HL-60/S4 treated with phorbol 12-myristate 13-acetate at 8.2 ng/mL for 4 days and 3 days (cell line): Measurements from ENCODE around the gene STON2.

Source experiments
- in situ Hi-C: fragments of 300-500 bp; cut with MboI; formaldehyde crosslinking; loops from 2 replicates; pipeline ENCODE4 v1.15.0; 2022; ENCODE audit warnings: low sequenced_read_pairs

Gene STON2

GRCh38 chr14:81305065-81305464 is 95.1 kb downstream of the STON2 start:
- in situ Hi-C loops, result no loop called here

DNA sequence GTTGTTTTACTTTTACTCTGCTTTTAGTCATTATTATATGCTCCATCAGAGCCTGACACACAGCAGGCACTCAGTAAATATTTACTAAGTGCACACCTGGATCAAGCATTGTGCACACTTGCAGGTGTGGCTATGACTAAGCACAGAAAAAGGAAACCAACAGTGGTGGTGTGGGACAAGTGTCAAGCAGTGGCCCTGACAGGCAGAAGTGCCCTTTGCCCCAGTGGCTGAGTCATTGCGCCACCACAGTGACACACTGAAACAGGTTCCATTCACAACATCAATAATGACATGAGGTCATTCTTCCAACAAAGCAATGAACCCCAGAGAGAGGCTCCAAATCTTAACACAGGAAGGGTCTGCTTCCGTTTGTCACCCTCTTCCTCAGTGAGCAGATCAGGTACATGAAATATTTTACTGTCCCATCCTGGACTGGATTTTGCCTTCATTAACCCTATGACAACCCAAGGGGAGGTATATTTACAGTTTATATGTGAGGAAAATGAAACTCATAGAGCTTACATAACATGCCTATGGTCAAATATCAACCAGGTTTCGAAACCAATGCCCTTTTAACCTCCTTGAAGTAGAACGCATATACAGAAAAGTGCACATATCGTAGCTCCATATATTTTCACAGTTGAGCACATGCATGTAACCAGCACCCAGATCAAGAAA is 96.7 kb downstream of the STON2 start:
- in situ Hi-C loops, result no loop called here

DNA sequence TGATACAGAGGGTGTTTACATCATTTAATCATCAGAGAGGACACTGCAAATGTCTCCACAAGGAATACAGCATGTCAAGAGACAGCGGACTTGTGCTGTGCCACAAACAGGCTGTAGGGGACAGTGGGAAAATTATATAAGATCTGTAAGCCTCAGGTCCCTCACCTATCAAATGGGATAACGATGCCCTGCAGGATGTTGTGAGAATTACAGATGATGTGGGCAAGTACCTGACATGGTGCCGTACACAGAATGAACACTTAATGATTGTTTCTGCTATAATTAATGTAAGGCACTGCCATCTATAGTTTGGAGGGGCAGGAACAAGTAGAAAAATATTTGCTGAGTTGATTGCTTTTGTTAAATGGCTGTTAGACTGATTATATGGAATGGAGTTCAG is 97.5 kb downstream of the STON2 start:
- in situ Hi-C loops, result no loop called here

- in situ Hi-C loops, result no loop called here
These were observed 98.3 kb downstream of the STON2 start for GRCh38 chr14:81301813-81302212.

- in situ Hi-C loops, result no loop called here
These were observed 98.8 kb downstream of the STON2 start for GRCh38 chr14:81301371-81301770.

GRCh38 chr14:81298911-81299310 is 101.2 kb downstream of the STON2 start:
- in situ Hi-C loops, result no loop called here

- in situ Hi-C loops, result no loop called here
These were observed 102.0 kb downstream of the STON2 start for GRCh38 chr14:81298122-81298521.

- in situ Hi-C loops, result no loop called here
These were observed 103.9 kb downstream of the STON2 start for GRCh38 chr14:81295958-81296923.

DNA sequence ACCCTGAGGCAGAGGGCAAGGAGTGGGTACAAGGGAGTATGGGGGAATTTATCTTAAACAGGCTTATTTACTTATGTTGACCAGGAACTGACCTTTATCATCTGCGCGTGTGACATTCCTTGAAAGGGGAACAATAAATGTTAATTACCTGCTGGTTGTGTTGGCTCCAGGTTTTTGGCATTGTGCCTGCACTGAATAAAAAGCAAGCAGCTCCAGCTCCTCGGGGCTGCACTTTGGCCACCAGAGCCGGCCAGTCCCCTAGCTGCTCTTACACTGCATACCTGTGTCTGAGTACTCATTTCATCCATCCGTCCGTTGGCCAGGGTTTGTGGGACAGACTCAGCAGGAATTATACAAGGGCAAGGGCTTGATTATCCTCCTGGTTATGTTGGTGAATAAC is 110.6 kb downstream of the STON2 start:
- in situ Hi-C loops, result no loop called here

GRCh38 chr14:81286574-81287370 is 113.4 kb downstream of the STON2 start:
- in situ Hi-C loops, result no loop called here

- in situ Hi-C loops, result no loop called here
These were observed 114.9 kb downstream of the STON2 start for GRCh38 chr14:81285245-81285644.

GRCh38 chr14:81281332-81281731 is 118.8 kb downstream of the STON2 start:
- in situ Hi-C loops, result no loop called here

- in situ Hi-C loops, result no loop called here
These were observed 119.9 kb downstream of the STON2 start for GRCh38 chr14:81280136-81280791.

DNA sequence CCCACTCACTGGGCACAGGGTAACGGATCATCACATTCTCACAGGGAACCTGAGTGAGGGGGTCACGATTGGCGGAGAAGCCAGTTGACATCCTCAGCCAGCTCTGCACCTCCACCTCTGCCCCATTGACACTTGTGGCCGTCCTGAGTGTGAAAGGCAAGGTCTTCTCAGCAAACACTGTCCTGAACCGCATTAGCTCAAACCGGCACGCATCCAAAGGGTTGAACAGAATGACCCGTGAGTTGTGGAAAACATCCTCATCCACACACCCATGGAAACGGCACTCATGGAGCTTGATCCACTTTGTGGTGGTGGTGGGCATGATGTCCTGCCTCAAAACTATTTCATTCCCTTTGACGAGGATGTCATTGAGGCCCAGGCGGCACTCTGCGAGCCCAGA is 123.0 kb downstream of the STON2 start:
- in situ Hi-C loops, result no loop called here

GRCh38 chr14:81276073-81277069 is 123.8 kb downstream of the STON2 start:
- in situ Hi-C loops, result no loop called here

- in situ Hi-C loops, result no loop called here
These were observed 124.6 kb downstream of the STON2 start for GRCh38 chr14:81275305-81276072.

DNA sequence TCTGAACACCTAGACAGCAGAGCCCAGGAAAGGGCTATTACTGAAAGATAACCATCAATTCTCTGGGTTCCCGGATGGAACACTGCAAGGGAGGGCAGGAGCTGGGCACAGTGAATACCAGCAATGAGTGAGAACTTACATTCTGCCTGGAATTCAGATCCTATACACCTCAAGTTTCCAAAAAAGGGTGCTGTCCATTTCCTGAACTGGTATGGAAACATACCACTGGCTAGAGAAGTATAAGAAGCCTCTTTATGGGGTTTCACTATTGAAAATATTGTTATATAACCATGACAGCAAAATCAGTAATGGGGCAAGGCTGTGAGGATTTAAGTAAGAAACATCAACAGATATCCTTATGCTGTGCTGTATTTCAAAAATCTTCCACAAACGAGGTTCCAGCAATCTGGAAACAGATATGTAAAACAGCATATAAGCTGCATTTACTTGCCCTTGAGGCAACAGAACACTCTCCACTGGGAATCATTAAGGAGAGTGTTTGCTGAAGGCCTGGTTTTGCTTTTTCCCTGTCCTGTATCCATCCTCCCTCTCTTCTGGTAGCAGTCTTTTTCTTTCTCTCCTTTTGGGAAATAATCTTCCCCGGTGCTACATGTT is 126.1 kb downstream of the STON2 start:
- in situ Hi-C loops, result loop anchor here (25.0 kb wide), 1 partner anchor 188 kb away; no protein-coding TSS in a partner anchor

GRCh38 chr14:81273521-81273920 is 126.6 kb downstream of the STON2 start:
- in situ Hi-C loops, result loop anchor here (25.0 kb wide), 1 partner anchor 189 kb away; no protein-coding TSS in a partner anchor
